Endothelial cell of umbilical vein (primary cell): ENCODE data around the gene FGR. TPM values are rescaled to one million over a fixed set of nuclear protein-coding genes. Genes with fewer than 3 reads are reported as not detected.
A peak's percentile ranks its signal among the peaks of the same experiment; 100 is the strongest.

ENCODE experiments used
- BruUV-seq: library from RNA; stranded (reverse); fragments of 400-500 nt; replicated peaks from 2 replicates; lab custom pipeline; 2021; lab: Mats Ljungman, UMichigan
- CTCF ChIA-PET: fragments of 300-600, 350-600 bp; sonication (Branson Sonifier 250); formaldehyde crosslinking; loops from one replicate; lab custom pipeline; 2021; ENCODE audit warnings: antibody characterized with exemption, inconsistent platforms; lab: Charles Lee
- POLR2A ChIA-PET: fragments of 300-600, 350-600 bp; sonication (Branson Sonifier 250); formaldehyde crosslinking; loops from one replicate; lab custom pipeline; 2021; ENCODE audit warnings: antibody characterized with exemption, inconsistent platforms; lab: Charles Lee
- DNase-seq: peaks from one replicate; pipeline ENCODE4 v3.0.0-alpha.2; 2011; ENCODE audit warnings: low read depth, low spot score
- FAIRE-seq: peaks from 2 replicates; lab custom pipeline; 2011; peaks lifted over from hg19 to GRCh38; lab: Jason Lieb, UNC
- H2AFZ ChIP-seq: 2 replicates; pipeline ENCODE4 v1.6.0; 2012; ENCODE audit warnings: low read depth, low read length, control low read depth, inconsistent platforms
- H3K27ac ChIP-seq: 2 replicates; pipeline ENCODE4 v1.5.1; 2011; ENCODE audit warnings: low read depth, mild to moderate bottlenecking, control low read depth, low read length, moderate library complexity; ENCODE audit not compliant: insufficient read depth
- H3K27me3 ChIP-seq, 2 experiments: 2 replicates each; pipeline versions ENCODE4 v1.6.0 to v1.6.1; 2011; ENCODE audit warnings: low read length in 2 of 2, mixed read lengths in 1 of 2; ENCODE audit not compliant: control insufficient read depth in 2 of 2, insufficient read depth in 2 of 2
- H3K36me3 ChIP-seq, 2 experiments: 2 replicates in 1 of 2; 3 replicates in 1 of 2; pipeline ENCODE4 v1.5.1; 2011; ENCODE audit warnings: low read length in 2 of 2, mild to moderate bottlenecking in 1 of 2, moderate library complexity in 1 of 2; ENCODE audit not compliant: control insufficient read depth in 2 of 2, insufficient read depth in 2 of 2; ENCODE audit errors: extremely low read depth in 1 of 2
- H3K4me1 ChIP-seq: 3 replicates; pipeline ENCODE4 v1.5.1; 2011; ENCODE audit warnings: mild to moderate bottlenecking, low read length; ENCODE audit not compliant: control insufficient read depth, insufficient read depth; ENCODE audit errors: extremely low read depth
- H3K4me2 ChIP-seq: 2 replicates; pipeline ENCODE4 v1.6.1; 2011; ENCODE audit warnings: low read length, control low read depth, mixed read lengths; ENCODE audit not compliant: insufficient read depth
- H3K4me3 ChIP-seq, 3 experiments: fragments of 200-600 bp in 1 of 3; sonication (generic), shearing (Covaris generic) in 1 of 3; replicated peaks in 1 of 3; 2 replicates each; pipeline ENCODE4 v1.5.1; 2011 to 2016; ENCODE audit warnings: control low read depth in 3 of 3, low read length in 3 of 3, mild to moderate bottlenecking in 2 of 3, inconsistent platforms in 1 of 3, low read depth in 1 of 3, moderate library complexity in 1 of 3; ENCODE audit not compliant: insufficient read depth in 1 of 3
- H3K79me2 ChIP-seq: 2 replicates; pipeline ENCODE4 v1.6.0; 2012; ENCODE audit warnings: low read length, inconsistent platforms; ENCODE audit not compliant: control insufficient read depth, insufficient read depth
- H3K9ac ChIP-seq: replicated peaks from 2 replicates; pipeline ENCODE3; 2011; ENCODE audit warnings: low read length, control low read depth; ENCODE audit not compliant: insufficient read depth; ENCODE audit errors: extremely low read depth
- H3K9me1 ChIP-seq: replicated peaks from 3 replicates; pipeline ENCODE4 v1.6.0; 2011; ENCODE audit warnings: mild to moderate bottlenecking, low read length; ENCODE audit not compliant: control insufficient read depth, insufficient read depth; ENCODE audit errors: extremely low read depth
- H3K9me3 ChIP-seq: replicated peaks from 2 replicates; pipeline ENCODE4 v1.5.1; 2012; ENCODE audit warnings: low read length, inconsistent platforms; ENCODE audit not compliant: control insufficient read depth, insufficient read depth
- H4K20me1 ChIP-seq: replicated peaks from 2 replicates; pipeline ENCODE3; 2011; ENCODE audit warnings: mild to moderate bottlenecking, low read length; ENCODE audit not compliant: control insufficient read depth, insufficient read depth; ENCODE audit errors: extremely low read depth
- CTCF ChIP-seq, 2 donors: IDR thresholded peaks; 1 replicate in 1 of 2; 2 replicates in 1 of 2; pipeline ENCODE4 v1.5.1; 2011; ENCODE audit warnings: low read length in 2 of 2, mild to moderate bottlenecking in 2 of 2, moderate library complexity in 2 of 2, control low read depth in 1 of 2, inconsistent platforms in 1 of 2, low read depth in 1 of 2; ENCODE audit not compliant: insufficient read depth in 1 of 2; ENCODE audit errors: extremely low read depth in 1 of 2
- EZH2 ChIP-seq: IDR thresholded peaks from 2 replicates; pipeline ENCODE4 v1.6.1; 2012; ENCODE audit warnings: borderline replicate concordance, low read depth, mild to moderate bottlenecking, moderate library complexity, low read length, inconsistent platforms; ENCODE audit not compliant: severe bottlenecking
- FOS ChIP-seq: IDR thresholded peaks from 2 replicates; pipeline ENCODE4 v1.6.1; 2011; ENCODE audit warnings: mild to moderate bottlenecking, low read length, moderate library complexity, borderline replicate concordance; ENCODE audit not compliant: insufficient read depth
- GATA2 ChIP-seq: IDR thresholded peaks from 2 replicates; pipeline ENCODE4 v1.7.0; 2011; ENCODE audit warnings: low read depth, mild to moderate bottlenecking, moderate library complexity, mixed read lengths, low read length; ENCODE audit not compliant: insufficient read length, insufficient read depth
- JUN ChIP-seq: IDR thresholded peaks from 2 replicates; pipeline ENCODE4 v1.6.1; 2011; ENCODE audit warnings: borderline replicate concordance, low read depth; ENCODE audit not compliant: insufficient read length, insufficient read depth
- MAX ChIP-seq: IDR thresholded peaks from 2 replicates; pipeline ENCODE4 v1.6.1; 2011; ENCODE audit not compliant: insufficient read depth, insufficient read length
- MYC ChIP-seq: IDR thresholded peaks from one replicate; pipeline ENCODE4 v1.6.1; 2011; ENCODE audit warnings: mild to moderate bottlenecking, low read depth, low read length
- POLR2A ChIP-seq: IDR thresholded peaks from 2 replicates; pipeline ENCODE4 v1.6.1; 2012; ENCODE audit warnings: low read depth, mild to moderate bottlenecking, control low read depth, low read length
- POLR2AphosphoS5 ChIP-seq: IDR thresholded peaks from 2 replicates; pipeline ENCODE4 v1.6.1; 2012; ENCODE audit warnings: low read depth, mild to moderate bottlenecking, control low read depth, low read length, moderate library complexity; ENCODE audit not compliant: insufficient read depth
- dilution Hi-C: fragments of 300-500 bp; cut with MboI; formaldehyde crosslinking; loops from one replicate; pipeline ENCODE4 v1.15.0; 2019; ENCODE audit warnings: low sequenced_read_pairs; ENCODE audit not compliant: extremely low pct_ligation_motif_present
- intact Hi-C: fragments of 100-400 bp; cut with micrococcal nuclease; formaldehyde crosslinking; loops from one replicate; pipeline ENCODE4 v1.10.0; 2022
- polyA plus RNA-seq, 4 experiments: library from polyadenylated mRNA; depleted of rRNA in 3 of 4; stranded (reverse) in 3 of 4; unstranded in 1 of 4; fragments of >200 nt; gene quantifications; 2 replicates each; pipeline versions ENCODE4 v1.2.1 to v1.2.3, GENCODE V29; 2011 to 2012; ENCODE audit warnings: missing spikeins in 1 of 4
- total RNA-seq: library from RNA; stranded (reverse); gene quantifications from 2 replicates; pipeline ENCODE4 v1.2.3, GENCODE V29; 2021

The FGR gene
- total and polyA plus RNA-seq, 2 donors (not counting 3 experiments of a cell fraction or from before 2014, with no cell fraction given), result 0.18 TPM; not detected in 1

- peak within 1 kb of the TSS; percentile 90 for H2AFZ ChIP-seq
- H3K9ac ChIP-seq, result peak within 1 kb of the TSS; percentile 48
- FAIRE-seq (peak; percentile 64), DNase-seq (peak; percentile 88)
- no peaks in the 10 kb centered on the region for H3K9me1 ChIP-seq
- H3K27me3 ChIP-seq, result no peaks in the 10 kb centered on the region
- H4K20me1 ChIP-seq, result no peaks in the 10 kb centered on the region
- CTCF ChIA-PET, result interaction anchor here (0.6 to 15.8 kb wide), 14 partner anchors 12 to 308 kb away, joined by 3 to 455 read pairs (median 9); partner anchors contain the start of gene MAP3K6
- TF ChIP-seq EZH2, result no peak
- TF ChIP-seq POLR2AphosphoS5, result peak; percentile 74
- TF ChIP-seq MYC, result no peak
- no peak for TF ChIP-seq FOS
- TF ChIP-seq JUN, result no peak
- TF ChIP-seq MAX, result no peak
- TF ChIP-seq POLR2A, result peak; percentile 48
- TF ChIP-seq GATA2, result no peak
- TF ChIP-seq CTCF (IDR thresholded peaks at IDR 0.05; ENCODE audit: extremely low read depth in 1 of 2, insufficient read depth in 1 of 2, low read depth in 1 of 2, low read length in 2 of 2), result no peak
- no peaks in the 10 kb centered on the region for H3K9me3 ChIP-seq
- POLR2A ChIA-PET, result interaction anchor here (0.5 to 1.0 kb wide), 6 partner anchors 11 to 238 kb away, joined by 3 to 5 read pairs (median 4); no protein-coding TSS in a partner anchor
- intact Hi-C loops (loop anchor here (1.0 kb wide), 1 partner anchor 36 kb away; no protein-coding TSS in a partner anchor), dilution Hi-C loops (no loop called here)
- BruUV-seq, result no TSS peak
- no peaks in the 10 kb centered on the region for H3K36me3 ChIP-seq
- peaks cover 10% of the 10 kb centered on the region for H3K79me2 ChIP-seq
- peak within 1 kb of the TSS; percentile 60 to 97 (median 71) for H3K4me3 ChIP-seq
- peaks cover 15% of the 10 kb centered on the region for H3K4me1 ChIP-seq
- H3K27ac ChIP-seq, result no peak within 1 kb of the TSS
- H3K4me2 ChIP-seq, result peak within 1 kb of the TSS; percentile 32
Measured at GRCh38 chr1:27603681-27604578, 31.1 kb downstream of the FGR start, which contains the start of gene AHDC1. AHDC1 (minus strand) TSS chr1:27604144; CDS start chr1:27552115, 52,029 bp downstream.
